ENCODE results near the gene VWA5B2. TPM values are rescaled to one million over a fixed set of nuclear protein-coding genes. Genes with fewer than 3 reads are reported as not detected.

VWA5B2 gene
- total and polyA plus RNA-seq, 2 of the 4 experiments (the other 2 are of a cell fraction) = not detected

DNA sequence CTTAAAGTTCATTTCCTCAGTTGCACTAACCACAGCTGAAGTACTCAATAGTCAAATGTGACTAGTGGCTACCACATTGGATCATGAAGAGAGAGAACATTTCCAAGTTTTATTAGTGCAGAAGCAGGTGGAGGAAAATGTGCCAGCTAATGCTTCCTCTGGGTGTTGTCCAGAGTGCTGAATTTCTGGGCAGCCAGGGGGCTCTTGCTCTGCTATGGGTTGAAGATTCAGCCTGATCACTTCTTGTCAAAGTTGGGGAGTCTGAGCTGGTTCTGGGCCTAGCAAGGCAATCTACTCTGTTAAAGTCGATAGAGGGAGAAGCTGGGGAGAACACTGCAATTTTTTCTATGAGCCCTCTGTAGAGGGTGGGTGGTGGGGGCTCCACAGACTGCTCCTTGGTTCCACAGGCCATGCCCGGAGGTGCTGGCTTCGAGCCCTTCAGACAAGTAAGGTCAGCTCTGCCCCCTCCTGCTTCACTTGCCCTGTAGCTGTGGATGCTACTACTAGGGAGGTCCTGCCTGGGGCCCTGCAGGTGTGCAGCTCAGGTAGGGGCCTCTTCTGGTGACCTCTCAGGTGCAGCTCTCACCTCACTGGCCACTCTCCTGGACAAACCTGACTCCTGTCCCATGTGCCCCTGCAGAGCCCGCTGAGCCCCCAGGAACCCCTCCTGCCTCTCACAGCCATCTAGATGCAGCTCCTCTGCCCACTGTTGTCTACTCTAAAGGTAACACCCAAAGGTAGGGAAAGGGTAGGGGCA is 11.2 kb downstream of the VWA5B2 start:
- Histone ChIP-seq H3K18ac (ENCODE audit: low read depth, low read length) (no peak overlapping the region), H3K27ac (ENCODE audit: insufficient read depth, low read length) (no peak overlapping the region), H3K4me1 (ENCODE audit: control insufficient read depth, insufficient read depth, low read length) (no peaks in the 10 kb centered on the region), H4K91ac (ENCODE audit: insufficient read depth, low read depth, low read length) (no peak overlapping the region), H2AK5ac (ENCODE audit: low read depth, low read length) (no peak overlapping the region), H4K8ac (ENCODE audit: low read depth in 2 of 2, low read length in 2 of 2) (no peak overlapping the region), H3K14ac (replicated peaks; ENCODE audit: low read depth, low read length) (no peak overlapping the region), H3K9me1 (ENCODE audit: insufficient read depth, low read length) (no peaks in the 10 kb centered on the region), H4K20me1 (ENCODE audit: insufficient read depth, low read length) (peaks cover 14% of the 10 kb centered on the region), H3K23ac (ENCODE audit: low read depth, low read length) (no peak overlapping the region), H3K56ac (ENCODE audit: extremely low read depth, insufficient read depth, low read length) (no peak overlapping the region), H3K79me1 (ENCODE audit: low read depth in 1 of 2, low read length in 2 of 2) (peaks cover 0 to 5% of the 10 kb centered on the region in 2 experiments; a peak in 1 of 4 replicates), H3K27me3 (ENCODE audit: control insufficient read depth, insufficient read depth, low read length) (peaks cover 14% of the 10 kb centered on the region; the same call in 1 of the 2 replicates), H3K9ac (ENCODE audit: low read depth, low read length) (no peak overlapping the region), H3K4me3 (ENCODE audit: insufficient read depth, low read depth, low read length) (no peak overlapping the region), H2AFZ (replicated peaks; ENCODE audit: low read length, poor library complexity) (no peak overlapping the region), H3K36me3 (ENCODE audit: control insufficient read depth, insufficient read depth, low read length) (peaks cover 31% of the 10 kb centered on the region), H4K5ac (ENCODE audit: low read depth, low read length) (no peak overlapping the region), H2AK9ac (replicated peaks; ENCODE audit: low read depth, low read length, poor library complexity) (no peak overlapping the region), H2BK20ac (ENCODE audit: low read depth, low read length) (no peak overlapping the region), H3K4me2 (ENCODE audit: low read depth, low read length) (no peak overlapping the region), H2BK15ac (ENCODE audit: low read depth, low read length) (no peak overlapping the region), H3K9me3 (ENCODE audit: control insufficient read depth, insufficient read depth, low read length) (no peaks in the 10 kb centered on the region), H3K4ac (ENCODE audit: low read depth, low read length) (no peak overlapping the region), H2BK120ac (ENCODE audit: low read depth, low read length) (no peak overlapping the region), H2BK5ac (ENCODE audit: low read depth, low read length, poor library complexity, severe bottlenecking) (no peak overlapping the region)
- peak; percentile 28 for DNase-seq
- in situ Hi-C loops (cut with MboI; ENCODE audit: low sequenced_read_pairs) (no loop called here), dilution Hi-C loops (cut with HindIII; ENCODE audit: low sequenced_read_pairs, unreplicated experiment) (no loop called here), intact Hi-C loops (cut with micrococcal nuclease) (no loop called here)
- ChIA-PET POLR2A (ENCODE audit: unreplicated experiment) (no interaction called here), CTCF (interaction anchor here (0.6 to 3.1 kb wide), 2 partner anchors 11 to 13 kb away, joined by 4 to 10 read pairs; partner anchors contain the start of gene VWA5B2)
- no TSS peak for BruUV-seq (replicated peaks)
- no peak for TF ChIP-seq CEBPB (IDR thresholded peaks at IDR 0.05; ENCODE audit: low read depth, low read length)
- peak; percentile 68; the same call in 1 of the 2 replicates for TF ChIP-seq MXI1 (IDR thresholded peaks at IDR 0.05; ENCODE audit: borderline replicate concordance, low read depth, low read length)
- peak; percentile 63 for ATAC-seq (ENCODE audit: low read depth)
- no CpG with 5 or more reads among the region's 4 CpGs for WGBS, 2 experiments (ENCODE audit: extremely low coverage in 2 of 2, insufficient read length in 1 of 2)
